Measurements from ENCODE around the gene VPS41.
"Not testable (repeated sequence)": the region's sequence is repeated elsewhere in the genome, so short reads cannot be mapped to it uniquely, and the experiment has no call there.

The VPS41 gene

GRCh38 chr7:38854947-38855346 is 54.0 kb downstream of the VPS41 start:
- DNase-seq: not testable (repeated sequence)

- DNase-seq: no peak
Observed at GRCh38 chr7:38851321-38851720, 57.7 kb downstream of the VPS41 start.

GRCh38 chr7:38846280-38846679 is 62.7 kb downstream of the VPS41 start:
- no peak for DNase-seq

GRCh38 chr7:38844952-38845563 is 63.9 kb downstream of the VPS41 start:
- DNase-seq: no peak

DNA sequence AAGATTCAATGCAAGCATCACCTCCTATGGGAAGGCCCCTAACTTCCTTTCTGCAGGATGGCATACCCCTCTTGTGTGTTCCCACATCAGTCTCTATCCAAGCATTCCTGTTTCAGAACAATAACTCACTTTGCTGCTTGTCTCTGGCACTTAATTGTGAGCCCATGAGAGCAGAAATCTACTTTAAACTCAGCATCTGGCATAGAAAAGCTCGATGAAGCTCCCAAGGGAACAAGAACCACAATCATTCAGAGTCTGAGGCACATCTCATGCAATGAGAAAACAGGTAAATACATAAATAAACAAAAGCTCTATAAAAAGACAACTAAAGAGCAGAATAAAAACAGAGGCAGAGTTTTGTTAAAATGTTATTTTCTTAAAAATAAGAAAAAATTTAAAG is 66.2 kb downstream of the VPS41 start:
- no peak for DNase-seq

GRCh38 chr7:38840736-38841460 is 68.1 kb downstream of the VPS41 start:
- peak; percentile 2 for DNase-seq

- DNase-seq: no peak
Observed at GRCh38 chr7:38839851-38840250, 69.1 kb downstream of the VPS41 start.

- no peak for DNase-seq
Observed at GRCh38 chr7:38838725-38839385, 70.1 kb downstream of the VPS41 start.

DNA sequence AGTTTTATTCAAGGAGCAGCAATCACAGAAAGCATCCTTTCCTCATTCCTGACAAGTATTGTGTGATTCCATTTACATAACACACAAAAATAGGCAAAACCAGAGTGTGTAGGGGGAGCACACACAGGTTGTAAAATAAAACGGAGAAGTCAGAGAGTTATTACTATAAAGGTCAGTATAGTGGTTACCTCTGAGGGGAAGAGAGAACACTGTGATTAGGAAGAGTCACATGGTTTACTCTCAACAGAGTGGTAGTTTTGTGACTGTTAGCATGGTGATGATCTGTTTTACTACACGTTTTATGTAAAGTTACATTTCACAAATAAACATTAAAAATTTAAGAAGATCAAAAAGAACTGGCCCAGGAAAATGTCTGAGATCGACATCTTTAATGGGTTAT is 74.6 kb downstream of the VPS41 start:
- no peak for DNase-seq

GRCh38 chr7:38833329-38833728 is 75.7 kb downstream of the VPS41 start:
- no peak for DNase-seq

- DNase-seq: no peak
Observed at GRCh38 chr7:38831259-38831996, 77.6 kb downstream of the VPS41 start.

- no peak for DNase-seq
Observed at GRCh38 chr7:38830826-38831225, 78.2 kb downstream of the VPS41 start.

GRCh38 chr7:38829488-38830165 is 79.4 kb downstream of the VPS41 start:
- no peak for DNase-seq

DNA sequence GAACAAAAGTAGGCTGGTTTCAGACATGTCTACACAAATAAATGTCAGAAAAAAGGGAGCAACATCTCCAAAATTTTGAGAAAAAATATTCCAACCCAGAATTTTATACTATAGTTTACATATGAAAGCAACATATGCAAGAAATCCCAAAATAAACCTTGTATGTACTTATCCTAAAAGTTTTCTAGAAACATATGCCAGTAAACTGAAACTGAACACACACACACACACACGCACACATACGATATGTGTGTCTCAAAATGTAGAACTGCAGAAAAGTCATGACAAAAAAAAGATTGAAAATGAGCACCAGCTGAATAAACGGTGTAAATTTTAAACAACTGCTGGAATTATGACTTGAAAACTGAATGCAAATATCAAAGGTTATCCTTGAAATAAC is 81.0 kb downstream of the VPS41 start:
- DNase-seq: no peak

DNA sequence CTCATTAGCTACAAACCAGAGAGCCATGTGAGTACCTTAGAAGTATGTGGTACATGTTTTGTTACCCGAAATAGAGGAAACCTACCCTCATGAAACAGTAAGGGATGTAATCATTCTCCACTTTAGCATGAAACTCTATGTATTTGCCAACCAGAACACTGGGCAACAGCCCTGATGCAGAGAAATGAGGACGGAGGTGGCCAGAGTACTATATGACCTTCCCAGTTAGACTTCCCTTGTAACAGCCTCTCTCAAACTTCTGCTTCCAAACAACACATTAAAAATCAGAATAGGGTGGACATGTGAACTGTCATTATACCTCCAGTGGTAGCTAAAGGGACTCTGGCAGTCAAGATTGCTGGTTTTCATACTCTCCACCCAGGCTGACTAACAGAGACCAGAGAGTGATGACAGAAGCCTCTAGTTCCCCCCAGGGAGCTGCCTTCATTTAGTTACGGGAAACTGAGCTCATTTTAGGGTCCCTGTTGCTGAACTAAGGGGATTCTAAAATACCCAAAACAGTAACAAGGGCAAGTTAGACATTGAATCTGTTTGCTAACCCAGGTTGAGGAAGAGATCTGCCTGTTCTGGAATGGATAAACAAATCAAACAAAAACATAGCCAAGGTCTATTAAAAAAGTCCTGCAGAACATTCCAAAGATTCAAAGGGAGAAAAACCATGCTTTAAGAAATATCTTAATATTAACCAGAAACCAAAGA is 83.1 kb downstream of the VPS41 start:
- DNase-seq: peak; percentile 5

- DNase-seq: no peak
Observed at GRCh38 chr7:38824948-38825347, 84.0 kb downstream of the VPS41 start.

GRCh38 chr7:38822549-38822948 is 86.4 kb downstream of the VPS41 start:
- no peak for DNase-seq

GRCh38 chr7:38820571-38820970 is 88.4 kb downstream of the VPS41 start:
- no peak for DNase-seq

DNA sequence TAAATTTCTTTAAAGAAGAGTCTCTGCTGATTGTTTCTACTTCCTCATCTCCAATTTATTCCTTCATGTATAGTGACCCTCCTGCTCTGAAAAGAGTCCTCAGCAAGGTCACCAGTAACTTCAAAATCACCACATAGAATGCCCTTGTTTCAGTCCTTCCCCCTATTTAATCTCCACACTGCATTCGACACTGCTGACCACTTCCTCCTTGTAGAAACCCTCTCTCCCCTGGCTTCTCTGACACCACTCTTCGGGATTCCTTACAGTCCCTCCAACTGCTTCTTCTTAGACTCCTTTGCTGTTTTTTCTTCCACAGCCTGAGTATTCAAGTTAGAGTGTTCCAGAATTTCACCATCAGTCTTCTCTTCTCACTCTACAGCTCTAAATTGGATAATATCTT is 89.5 kb downstream of the VPS41 start:
- no peak for DNase-seq

DNA sequence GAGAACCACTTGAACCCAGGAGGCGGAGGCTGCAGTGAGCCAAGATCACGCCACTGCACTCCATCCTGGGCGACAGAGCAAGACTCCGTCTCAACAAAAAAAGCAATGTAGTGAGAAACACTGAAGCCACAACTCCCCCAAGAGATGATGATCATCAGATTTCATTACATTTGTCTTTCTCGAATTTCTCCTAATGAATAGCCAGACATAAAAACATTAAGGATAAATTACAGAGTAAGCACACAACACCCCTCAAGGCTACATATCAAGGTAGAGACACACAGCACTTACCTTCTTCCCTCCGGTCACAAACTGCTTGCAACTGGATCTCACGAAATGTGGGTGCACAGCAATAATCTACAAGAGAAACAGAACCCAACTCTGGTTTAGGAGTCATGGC is 91.5 kb downstream of the VPS41 start:
- no peak for DNase-seq

- no peak for DNase-seq
Observed at GRCh38 chr7:38813768-38814167, 95.2 kb downstream of the VPS41 start.

DNA sequence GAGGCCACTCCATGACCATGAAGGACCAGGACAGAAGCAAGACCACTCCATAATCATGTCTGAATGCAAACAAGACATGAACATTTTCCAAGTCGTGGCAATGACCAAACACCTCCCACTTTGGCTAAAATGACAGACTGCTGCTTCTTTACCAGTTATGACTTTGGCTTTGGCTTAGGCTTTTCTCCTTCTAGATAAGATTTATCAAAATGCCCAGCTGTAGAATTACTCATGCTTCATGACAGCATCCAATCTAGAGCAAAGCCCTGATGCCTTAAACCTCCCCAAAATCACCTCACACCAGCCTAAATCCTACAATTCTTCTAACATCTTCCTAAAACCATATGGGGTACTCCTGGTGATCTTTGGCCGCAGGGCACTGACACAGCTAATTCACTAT is 102.1 kb downstream of the VPS41 start:
- no peak for DNase-seq

Measured in inflammatory macrophage treated with lipopolysaccharide for 4 hours (primary cell).